MCF 10A (cell line): Measurements from ENCODE around the gene HES4. TPM values are rescaled to one million over a fixed set of nuclear protein-coding genes. Genes with fewer than 3 reads are reported as not detected.

Source experiments
- BruUV-seq: library from RNA; stranded (reverse); fragments of 400-500 nt; replicated peaks from 2 replicates; lab custom pipeline; 2021; lab: Mats Ljungman, UMichigan
- CTCF ChIA-PET: fragments of 300-600 bp; sonication (Branson Sonifier 250); formaldehyde crosslinking; extraction: SDS; loops from one replicate; lab custom pipeline; 2021; ENCODE audit warnings: antibody characterized with exemption, inconsistent platforms; lab: Yijun Ruan, JAX
- POLR2A ChIA-PET: fragments of 300-600, 350-650 bp; sonication (Branson Sonifier 250); formaldehyde crosslinking; extraction: SDS; loops from one replicate; lab custom pipeline; 2020; ENCODE audit warnings: antibody characterized with exemption, inconsistent platforms; lab: Yijun Ruan, JAX
- DNase-seq: peaks from one replicate; pipeline ENCODE4 v3.0.0-alpha.2; 2018; ENCODE audit not compliant: unreplicated experiment
- H3K27ac Mint-ChIP-seq: one replicate; pipeline ENCODE4 v1.8.0; 2022; ENCODE audit warnings: mild to moderate bottlenecking, low read depth, mixed read lengths; ENCODE audit not compliant: unreplicated experiment
- H3K27me3 Mint-ChIP-seq: one replicate; pipeline ENCODE4 v1.8.0; 2022; ENCODE audit warnings: mixed read lengths; ENCODE audit not compliant: insufficient read depth, unreplicated experiment
- H3K36me3 Mint-ChIP-seq: one replicate; pipeline ENCODE4 v1.8.0; 2022; ENCODE audit warnings: mild to moderate bottlenecking, moderate library complexity, mixed read lengths; ENCODE audit not compliant: insufficient read depth, unreplicated experiment
- H3K4me1 Mint-ChIP-seq: one replicate; pipeline ENCODE4 v1.8.0; 2022; ENCODE audit warnings: mixed read lengths; ENCODE audit not compliant: insufficient read depth, unreplicated experiment
- H3K4me3 Mint-ChIP-seq: one replicate; pipeline ENCODE4 v1.8.0; 2022; ENCODE audit warnings: mild to moderate bottlenecking, moderate library complexity, mixed read lengths; ENCODE audit not compliant: unreplicated experiment
- H3K9me3 Mint-ChIP-seq: one replicate; pipeline ENCODE4 v1.8.0; 2022; ENCODE audit warnings: mixed read lengths; ENCODE audit not compliant: unreplicated experiment
- CTCF ChIP-seq: fragments of 200-600 bp; IDR thresholded peaks from one replicate; pipeline ENCODE4 v1.8.0; 2022; ENCODE audit warnings: antibody characterized with exemption, mild to moderate bottlenecking; ENCODE audit not compliant: unreplicated experiment
- intact Hi-C: fragments of 100-400 bp; cut with micrococcal nuclease; formaldehyde crosslinking; loops from 2 replicates; pipeline ENCODE4 v1.14.1; 2022
- total RNA-seq: library from RNA; stranded (reverse); gene quantifications from 2 replicates; pipeline ENCODE4 v1.2.3, GENCODE V29; 2022

Gene HES4
- total RNA-seq, 1 experiment from 2014 or later = 42.1 TPM

GRCh38 chr1:1043921-1044320, 44.0 kb upstream of the HES4 start:
- no TSS peak for BruUV-seq
- Mint-ChIP-seq H3K27me3 (no peaks in the 10 kb centered on the region), H3K4me1 (peaks cover 4% of the 10 kb centered on the region), H3K4me3 (no peak overlapping the region), H3K9me3 (no peaks in the 10 kb centered on the region), H3K36me3 (peaks cover 54% of the 10 kb centered on the region), H3K27ac (no peak overlapping the region)
- DNase-seq = no peak
- CTCF ChIA-PET = interaction anchor here (0.5 to 2.2 kb wide), 2 partner anchors 20 to 55 kb away, joined by 3 to 8 read pairs; no protein-coding TSS in a partner anchor
- POLR2A ChIA-PET = no interaction called here
- intact Hi-C loops = no loop called here
- no peak for TF ChIP-seq CTCF

DNA sequence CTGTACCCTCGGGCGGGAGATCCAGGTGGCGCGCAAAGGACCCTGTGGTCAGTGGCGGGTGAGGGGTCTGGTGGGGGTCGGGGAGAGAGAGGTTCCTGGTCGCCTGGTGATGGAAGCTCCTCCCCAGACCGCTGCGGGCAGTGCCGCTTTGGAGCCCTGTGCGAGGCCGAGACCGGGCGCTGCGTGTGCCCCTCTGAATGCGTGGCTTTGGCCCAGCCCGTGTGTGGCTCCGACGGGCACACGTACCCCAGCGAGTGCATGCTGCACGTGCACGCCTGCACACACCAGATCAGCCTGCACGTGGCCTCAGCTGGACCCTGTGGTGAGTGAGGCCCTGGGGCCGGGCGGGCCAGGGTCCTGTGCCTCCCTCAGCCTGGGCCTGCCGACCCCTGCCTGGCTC, 43.5 kb upstream of the HES4 start:
- Mint-ChIP-seq H3K4me1 (peaks cover 4% of the 10 kb centered on the region), H3K4me3 (no peak overlapping the region), H3K36me3 (peaks cover 54% of the 10 kb centered on the region), H3K27me3 (no peaks in the 10 kb centered on the region), H3K9me3 (no peaks in the 10 kb centered on the region), H3K27ac (no peak overlapping the region)
- no peak for TF ChIP-seq CTCF
- no TSS peak for BruUV-seq
- intact Hi-C loops = no loop called here
- CTCF ChIA-PET = interaction anchor here (2.2 kb wide), 1 partner anchor 20 kb away, joined by 8 read pairs; no protein-coding TSS in a partner anchor
- POLR2A ChIA-PET = no interaction called here
- DNase-seq = no peak

DNA sequence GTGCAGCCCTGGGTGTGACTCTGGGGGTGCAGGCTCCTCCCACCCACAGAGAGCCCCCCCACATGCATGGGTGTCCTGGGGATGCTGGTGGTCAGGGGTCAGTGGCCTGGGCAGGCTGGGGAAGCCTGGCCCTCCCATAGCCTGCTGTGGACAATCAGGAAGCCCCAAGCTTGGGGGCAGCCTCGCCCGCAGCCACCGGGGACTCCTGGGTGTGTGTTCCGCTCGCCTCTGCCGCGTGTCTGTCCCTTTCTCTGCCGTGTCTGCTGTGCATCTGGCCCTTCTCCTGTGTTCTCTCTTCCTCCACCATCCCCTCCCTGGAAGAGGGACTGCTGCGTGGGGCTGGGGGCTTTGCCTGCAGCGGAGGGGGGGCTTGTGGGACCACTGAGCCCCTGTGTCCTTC, 42.9 kb upstream of the HES4 start:
- no peak overlapping the region for H3K27ac Mint-ChIP-seq
- no peaks in the 10 kb centered on the region for H3K9me3 Mint-ChIP-seq
- intact Hi-C loops = no loop called here
- CTCF ChIA-PET = interaction anchor here (2.2 kb wide), 1 partner anchor 21 kb away, joined by 8 read pairs; no protein-coding TSS in a partner anchor
- no peak overlapping the region for H3K4me3 Mint-ChIP-seq
- no TSS peak for BruUV-seq
- no peak for DNase-seq
- H3K4me1 Mint-ChIP-seq = peaks cover 4% of the 10 kb centered on the region
- no peak for TF ChIP-seq CTCF
- peaks cover 51% of the 10 kb centered on the region for H3K36me3 Mint-ChIP-seq
- H3K27me3 Mint-ChIP-seq = no peaks in the 10 kb centered on the region
- POLR2A ChIA-PET = no interaction called here

DNA sequence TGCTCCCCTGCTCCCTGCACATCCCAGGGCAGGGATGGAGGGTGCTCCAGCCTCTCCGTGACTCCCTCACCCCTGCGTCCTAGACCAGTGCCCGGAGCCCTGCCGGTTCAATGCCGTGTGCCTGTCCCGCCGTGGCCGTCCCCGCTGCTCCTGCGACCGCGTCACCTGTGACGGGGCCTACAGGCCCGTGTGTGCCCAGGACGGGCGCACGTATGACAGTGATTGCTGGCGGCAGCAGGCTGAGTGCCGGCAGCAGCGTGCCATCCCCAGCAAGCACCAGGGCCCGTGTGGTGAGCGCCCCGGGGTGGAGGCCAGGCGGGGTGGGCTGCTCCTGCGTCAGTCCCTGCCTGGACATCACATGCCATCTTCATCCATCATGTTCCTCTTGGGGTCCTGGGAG, 42.0 kb upstream of the HES4 start:
- TF ChIP-seq CTCF = no peak
- ChIA-PET CTCF (no interaction called here), POLR2A (no interaction called here)
- DNase-seq = no peak
- Mint-ChIP-seq H3K9me3 (no peaks in the 10 kb centered on the region), H3K4me3 (no peak overlapping the region), H3K27ac (no peak overlapping the region), H3K27me3 (no peaks in the 10 kb centered on the region), H3K36me3 (peaks cover 44% of the 10 kb centered on the region), H3K4me1 (peaks cover 4% of the 10 kb centered on the region)
- intact Hi-C loops = no loop called here
- no TSS peak for BruUV-seq
